ENCODE data around the gene MYH16.
"Not testable (repeated sequence)": the region's sequence is repeated elsewhere in the genome, so short reads cannot be mapped to it uniquely, and the experiment has no call there.

GRCh38 chr7:99322659-99323058 lies 50.0 kb downstream of the MYH16 start:
- TF ChIP-seq CTCF (IDR thresholded peaks at IDR 0.05; ENCODE audit: poor library complexity, severe bottlenecking); REST (IDR thresholded peaks at IDR 0.05; ENCODE audit: borderline replicate concordance): not testable (repeated sequence)

Measured in neural cell (in vitro differentiated cells).